ENCODE results near the gene USP34.
"Not testable (repeated sequence)": the region's sequence is repeated elsewhere in the genome, so short reads cannot be mapped to it uniquely, and the experiment has no call there.

- TF ChIP-seq CTCF (IDR thresholded peaks at IDR 0.05; ENCODE audit: insufficient read depth, low read length); POLR2AphosphoS5 (IDR thresholded peaks at IDR 0.05; ENCODE audit: low read depth); REST (IDR thresholded peaks at IDR 0.05; ENCODE audit: insufficient replicate concordance, low read depth); SPI1 (IDR thresholded peaks at IDR 0.05; ENCODE audit: borderline replicate concordance, low read depth): not testable (repeated sequence)
Observed at GRCh38 chr2:61194646-61195045, 276.2 kb downstream of the USP34 start.
